Glutamatergic neuron (in vitro differentiated cells): ENCODE results near the gene YOD1. TPM values are rescaled to one million over a fixed set of nuclear protein-coding genes. Genes with fewer than 3 reads are reported as not detected.

Experiments
- DNase-seq: peaks from one replicate; pipeline ENCODE4 v3.0.0; 2022
- H3K27ac Mint-ChIP-seq: one replicate; pipeline ENCODE4 v1.8.0; 2020; ENCODE audit warnings: mild to moderate bottlenecking, mixed read lengths, inconsistent platforms; ENCODE audit not compliant: unreplicated experiment
- H3K27me3 Mint-ChIP-seq: one replicate; pipeline ENCODE4 v1.8.0; 2020; ENCODE audit warnings: mild to moderate bottlenecking, moderate library complexity, mixed read lengths, inconsistent platforms; ENCODE audit not compliant: unreplicated experiment
- H3K36me3 Mint-ChIP-seq: one replicate; pipeline ENCODE4 v1.8.0; 2020; ENCODE audit warnings: mild to moderate bottlenecking, mixed read lengths, inconsistent platforms; ENCODE audit not compliant: unreplicated experiment
- H3K4me1 Mint-ChIP-seq: one replicate; pipeline ENCODE4 v1.8.0; 2020; ENCODE audit warnings: mild to moderate bottlenecking, low read depth, mixed read lengths, inconsistent platforms; ENCODE audit not compliant: unreplicated experiment
- H3K4me3 Mint-ChIP-seq: one replicate; pipeline ENCODE4 v1.8.0; 2020; ENCODE audit warnings: mild to moderate bottlenecking, mixed read lengths, inconsistent platforms; ENCODE audit not compliant: unreplicated experiment
- H3K9me3 Mint-ChIP-seq: one replicate; pipeline ENCODE4 v1.8.0; 2020; ENCODE audit warnings: mild to moderate bottlenecking, moderate library complexity, mixed read lengths, inconsistent platforms; ENCODE audit not compliant: unreplicated experiment
- total RNA-seq: library from RNA; stranded (reverse); fragmentation: NEBNext Ultra II Directional; extraction: Animal tissue kit (Norgen Biotek cat#: 25700); gene quantifications from one replicate; pipeline ENCODE4 v1.2.1, GENCODE V29; 2021; ENCODE audit not compliant: unreplicated experiment
- TF ChIP-seq, protein P1 (sequence below): fragments of 200-600 bp; sonication (generic); IDR thresholded peaks from one replicate; pipeline ENCODE4 v1.5.0; 2021; ENCODE audit not compliant: partially characterized antibody, unreplicated experiment

The YOD1 gene
- total RNA-seq, 1 donor from 2014 or later: 7.9 TPM

DNA sequence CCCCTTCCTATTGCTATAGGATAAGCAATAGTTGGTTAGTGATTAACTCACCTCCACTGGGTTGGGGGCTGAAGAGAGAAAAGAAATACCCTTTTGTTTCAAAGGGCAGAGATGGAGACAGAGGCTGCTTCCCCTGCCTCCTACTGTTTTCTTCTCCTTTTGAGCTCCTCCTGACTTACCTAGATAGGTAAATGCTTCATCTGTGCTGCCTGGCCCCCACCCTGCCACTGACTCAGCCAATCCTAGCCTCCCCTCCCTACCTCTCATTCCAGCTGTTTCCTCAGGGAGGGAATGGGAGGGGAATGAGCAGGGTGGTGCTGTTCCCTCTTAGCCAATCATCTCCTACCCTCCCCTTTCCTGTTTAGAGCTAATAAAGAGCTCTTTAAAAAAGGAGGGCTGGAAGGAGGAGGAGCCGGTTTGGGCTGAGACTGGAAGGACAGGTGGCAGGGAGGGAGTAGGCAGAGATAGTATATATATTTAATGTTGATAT is 18.4 kb downstream of the YOD1 start, which contains the start of gene C1orf116:
Gene C1orf116 (minus strand): TSS at position 229 of the 490 bp plus-strand sequence. CDS start 5,158 bp downstream, outside the sequence.
- no peaks in the 10 kb centered on the region for H3K9me3 Mint-ChIP-seq
- no peaks in the 10 kb centered on the region for H3K36me3 Mint-ChIP-seq
- DNase-seq: no peak
- H3K4me1 Mint-ChIP-seq: no peaks in the 10 kb centered on the region
- H3K27me3 Mint-ChIP-seq: no peaks in the 10 kb centered on the region
- no peak within 1 kb of the TSS for H3K4me3 Mint-ChIP-seq
- H3K27ac Mint-ChIP-seq: no peak within 1 kb of the TSS
- TF ChIP-seq, protein P1, sequence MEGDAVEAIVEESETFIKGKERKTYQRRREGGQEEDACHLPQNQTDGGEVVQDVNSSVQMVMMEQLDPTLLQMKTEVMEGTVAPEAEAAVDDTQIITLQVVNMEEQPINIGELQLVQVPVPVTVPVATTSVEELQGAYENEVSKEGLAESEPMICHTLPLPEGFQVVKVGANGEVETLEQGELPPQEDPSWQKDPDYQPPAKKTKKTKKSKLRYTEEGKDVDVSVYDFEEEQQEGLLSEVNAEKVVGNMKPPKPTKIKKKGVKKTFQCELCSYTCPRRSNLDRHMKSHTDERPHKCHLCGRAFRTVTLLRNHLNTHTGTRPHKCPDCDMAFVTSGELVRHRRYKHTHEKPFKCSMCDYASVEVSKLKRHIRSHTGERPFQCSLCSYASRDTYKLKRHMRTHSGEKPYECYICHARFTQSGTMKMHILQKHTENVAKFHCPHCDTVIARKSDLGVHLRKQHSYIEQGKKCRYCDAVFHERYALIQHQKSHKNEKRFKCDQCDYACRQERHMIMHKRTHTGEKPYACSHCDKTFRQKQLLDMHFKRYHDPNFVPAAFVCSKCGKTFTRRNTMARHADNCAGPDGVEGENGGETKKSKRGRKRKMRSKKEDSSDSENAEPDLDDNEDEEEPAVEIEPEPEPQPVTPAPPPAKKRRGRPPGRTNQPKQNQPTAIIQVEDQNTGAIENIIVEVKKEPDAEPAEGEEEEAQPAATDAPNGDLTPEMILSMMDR: no peak

DNA sequence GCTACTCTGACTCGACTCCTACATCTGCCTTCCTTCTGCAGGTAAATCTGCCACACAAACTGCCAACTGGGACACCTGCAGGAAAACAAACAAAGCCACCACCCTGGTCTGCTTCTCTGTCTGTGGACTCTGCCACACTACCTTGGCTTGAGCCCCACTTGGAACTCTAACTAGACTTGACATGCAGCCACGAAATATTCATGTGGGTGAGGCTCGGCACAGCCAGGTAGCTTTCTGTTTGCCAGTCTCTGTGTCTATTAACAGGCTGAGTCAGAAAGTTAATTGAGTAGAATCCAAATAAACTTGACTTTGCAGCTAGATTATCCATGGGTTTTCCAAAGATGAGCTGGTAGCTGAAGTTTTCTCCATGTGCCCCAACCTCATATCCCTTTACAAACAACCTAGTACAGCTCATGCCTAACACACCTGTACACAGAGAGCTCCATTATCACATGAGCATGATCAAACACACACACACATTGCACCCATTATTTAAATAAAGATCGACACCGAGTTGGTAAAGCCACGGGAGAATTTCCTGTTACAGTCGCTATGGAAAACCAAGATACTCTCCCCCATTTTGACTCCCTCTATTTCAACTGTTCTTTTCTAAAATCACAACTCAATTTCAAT is 19.3 kb downstream of the YOD1 start:
- Mint-ChIP-seq H3K4me3 (no peak overlapping the region), H3K36me3 (no peaks in the 10 kb centered on the region), H3K4me1 (no peaks in the 10 kb centered on the region), H3K27me3 (peaks cover 1% of the 10 kb centered on the region), H3K27ac (no peak overlapping the region), H3K9me3 (no peaks in the 10 kb centered on the region)
- TF ChIP-seq, protein P1: no peak
- no peak for DNase-seq

DNA sequence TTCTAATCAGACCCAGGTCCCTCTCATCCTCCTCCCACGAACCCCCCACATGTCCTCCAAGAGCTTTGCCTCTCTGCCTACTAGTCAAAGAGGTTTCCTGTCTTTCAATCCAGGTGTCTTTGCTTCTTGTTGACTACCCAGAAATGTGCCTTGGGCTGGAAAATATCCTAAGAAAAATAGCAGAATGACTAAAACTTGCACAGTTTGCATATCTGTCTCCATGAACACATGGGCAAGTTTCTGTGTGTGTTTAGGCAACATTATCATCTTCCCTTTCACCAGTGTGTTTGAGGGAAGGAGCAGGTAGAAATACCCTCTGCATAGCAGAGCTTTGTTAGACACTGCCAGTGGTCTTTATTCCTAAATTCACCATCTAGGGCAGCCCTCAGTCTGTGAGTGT is 20.0 kb downstream of the YOD1 start:
- Mint-ChIP-seq H3K27me3 (peaks cover 1% of the 10 kb centered on the region), H3K36me3 (no peaks in the 10 kb centered on the region), H3K27ac (no peak overlapping the region), H3K4me3 (no peak overlapping the region), H3K4me1 (no peaks in the 10 kb centered on the region), H3K9me3 (no peaks in the 10 kb centered on the region)
- TF ChIP-seq, protein P1: no peak
- DNase-seq: no peak

DNA sequence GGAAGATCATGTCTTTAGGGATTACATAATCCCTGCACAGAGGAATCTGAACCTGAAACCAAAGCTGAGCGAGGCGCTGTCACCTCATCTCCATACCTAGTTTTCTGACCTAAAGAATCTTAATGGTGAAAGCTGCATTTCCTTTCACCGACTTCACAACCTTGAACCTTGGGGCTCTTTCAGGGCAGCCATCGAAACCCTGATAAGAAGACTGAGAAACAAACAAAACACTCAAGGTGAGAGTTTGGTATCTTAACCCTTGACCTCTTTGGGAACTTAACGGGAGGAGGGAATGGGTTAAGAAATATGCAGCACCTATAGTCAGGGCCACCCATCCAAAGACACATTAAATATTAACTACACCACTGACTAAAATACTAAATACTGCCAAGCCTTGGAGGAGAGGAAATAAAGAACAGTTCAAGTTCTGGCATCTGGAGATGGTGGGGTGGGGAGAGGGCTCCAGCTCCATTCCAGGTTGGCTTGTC is 20.4 kb downstream of the YOD1 start:
- no peak overlapping the region for H3K27ac Mint-ChIP-seq
- TF ChIP-seq, protein P1: no peak
- no peaks in the 10 kb centered on the region for H3K36me3 Mint-ChIP-seq
- H3K4me1 Mint-ChIP-seq: no peaks in the 10 kb centered on the region
- no peak overlapping the region for H3K4me3 Mint-ChIP-seq
- DNase-seq: no peak
- H3K9me3 Mint-ChIP-seq: no peaks in the 10 kb centered on the region
- H3K27me3 Mint-ChIP-seq: peaks cover 1% of the 10 kb centered on the region
